ENCODE results near the gene CREB3. TPM values are rescaled to one million over a fixed set of nuclear protein-coding genes. Genes with fewer than 3 reads are reported as not detected.

CREB3 gene
- total RNA-seq, 1 experiment from 2014 or later = 22.4 TPM

DNA sequence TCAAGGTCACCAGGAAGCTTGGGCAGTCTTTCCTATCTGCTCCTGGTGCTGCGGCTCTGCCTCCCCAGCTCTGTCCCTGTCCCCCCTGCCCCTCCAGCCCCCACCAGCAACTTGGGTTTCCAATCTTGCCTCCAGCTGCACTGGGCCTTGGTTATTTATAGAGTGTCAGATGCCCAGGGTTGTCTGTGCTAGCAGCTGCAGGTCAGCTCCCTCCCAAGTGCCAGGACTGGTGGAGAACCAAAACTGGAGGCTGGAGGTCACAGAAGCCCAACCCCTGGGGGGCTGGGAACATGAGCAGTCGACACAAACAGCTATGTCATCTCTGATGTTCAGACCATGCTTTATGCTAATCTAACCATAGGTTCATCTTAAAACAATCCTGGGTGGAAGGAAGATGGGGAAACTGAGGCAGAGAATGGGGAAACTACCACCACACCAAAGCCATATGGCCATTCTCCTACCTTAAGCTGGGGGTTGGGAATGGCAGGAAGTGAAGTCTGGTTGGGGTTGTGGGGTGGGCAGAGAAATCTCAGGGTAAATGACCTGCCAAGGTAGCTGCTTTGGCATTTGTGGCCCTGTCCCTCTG lies 44.4 kb upstream of the CREB3 start:
- Histone ChIP-seq H2AFZ (no peak overlapping the region), H3K9me2 (ENCODE audit: insufficient read depth) (no peaks in the 10 kb centered on the region), H4K20me1 (ENCODE audit: insufficient read depth) (no peaks in the 10 kb centered on the region), H3K27ac (0 out of 2 replicates have a peak overlapping the region, but pooled peaks have one; percentile 75), H3K4me2 (peak overlapping the region; percentile 74), H3K4me1 (replicated peaks; ENCODE audit: insufficient read depth) (peaks cover 21% of the 10 kb centered on the region), H3K4me3 (no peak overlapping the region), H3K79me2 (ENCODE audit: low read depth) (no peaks in the 10 kb centered on the region), H3K27me3 (ENCODE audit: insufficient read depth, low read depth) (no peaks in the 10 kb centered on the region), H3K36me3 (ENCODE audit: low read depth) (no peaks in the 10 kb centered on the region), H3K9me3 (ENCODE audit: insufficient read depth, low read depth) (no peaks in the 10 kb centered on the region), H3F3A (ENCODE audit: insufficient read depth, low read depth) (peaks cover 14% of the 10 kb centered on the region; the same call in 1 of the 2 replicates)
- ChIA-PET CTCF (no interaction called here), POLR2A (ENCODE audit: unreplicated experiment) (interaction anchor here (0.6 kb wide), 1 partner anchor 9 kb away, joined by 4 read pairs; no protein-coding TSS in a partner anchor)
- BruUV-seq (replicated peaks) = no TSS peak
- no peak for DNase-seq
- TF ChIP-seq, protein P1, sequence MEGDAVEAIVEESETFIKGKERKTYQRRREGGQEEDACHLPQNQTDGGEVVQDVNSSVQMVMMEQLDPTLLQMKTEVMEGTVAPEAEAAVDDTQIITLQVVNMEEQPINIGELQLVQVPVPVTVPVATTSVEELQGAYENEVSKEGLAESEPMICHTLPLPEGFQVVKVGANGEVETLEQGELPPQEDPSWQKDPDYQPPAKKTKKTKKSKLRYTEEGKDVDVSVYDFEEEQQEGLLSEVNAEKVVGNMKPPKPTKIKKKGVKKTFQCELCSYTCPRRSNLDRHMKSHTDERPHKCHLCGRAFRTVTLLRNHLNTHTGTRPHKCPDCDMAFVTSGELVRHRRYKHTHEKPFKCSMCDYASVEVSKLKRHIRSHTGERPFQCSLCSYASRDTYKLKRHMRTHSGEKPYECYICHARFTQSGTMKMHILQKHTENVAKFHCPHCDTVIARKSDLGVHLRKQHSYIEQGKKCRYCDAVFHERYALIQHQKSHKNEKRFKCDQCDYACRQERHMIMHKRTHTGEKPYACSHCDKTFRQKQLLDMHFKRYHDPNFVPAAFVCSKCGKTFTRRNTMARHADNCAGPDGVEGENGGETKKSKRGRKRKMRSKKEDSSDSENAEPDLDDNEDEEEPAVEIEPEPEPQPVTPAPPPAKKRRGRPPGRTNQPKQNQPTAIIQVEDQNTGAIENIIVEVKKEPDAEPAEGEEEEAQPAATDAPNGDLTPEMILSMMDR (conservative IDR thresholded peaks at IDR 0.05) = no peak
- TF ChIP-seq EZH2 (IDR thresholded peaks at IDR 0.05; ENCODE audit: low read depth) = no peak
- intact Hi-C loops (cut with micrococcal nuclease; ENCODE audit: unreplicated experiment) = no loop called here

DNA sequence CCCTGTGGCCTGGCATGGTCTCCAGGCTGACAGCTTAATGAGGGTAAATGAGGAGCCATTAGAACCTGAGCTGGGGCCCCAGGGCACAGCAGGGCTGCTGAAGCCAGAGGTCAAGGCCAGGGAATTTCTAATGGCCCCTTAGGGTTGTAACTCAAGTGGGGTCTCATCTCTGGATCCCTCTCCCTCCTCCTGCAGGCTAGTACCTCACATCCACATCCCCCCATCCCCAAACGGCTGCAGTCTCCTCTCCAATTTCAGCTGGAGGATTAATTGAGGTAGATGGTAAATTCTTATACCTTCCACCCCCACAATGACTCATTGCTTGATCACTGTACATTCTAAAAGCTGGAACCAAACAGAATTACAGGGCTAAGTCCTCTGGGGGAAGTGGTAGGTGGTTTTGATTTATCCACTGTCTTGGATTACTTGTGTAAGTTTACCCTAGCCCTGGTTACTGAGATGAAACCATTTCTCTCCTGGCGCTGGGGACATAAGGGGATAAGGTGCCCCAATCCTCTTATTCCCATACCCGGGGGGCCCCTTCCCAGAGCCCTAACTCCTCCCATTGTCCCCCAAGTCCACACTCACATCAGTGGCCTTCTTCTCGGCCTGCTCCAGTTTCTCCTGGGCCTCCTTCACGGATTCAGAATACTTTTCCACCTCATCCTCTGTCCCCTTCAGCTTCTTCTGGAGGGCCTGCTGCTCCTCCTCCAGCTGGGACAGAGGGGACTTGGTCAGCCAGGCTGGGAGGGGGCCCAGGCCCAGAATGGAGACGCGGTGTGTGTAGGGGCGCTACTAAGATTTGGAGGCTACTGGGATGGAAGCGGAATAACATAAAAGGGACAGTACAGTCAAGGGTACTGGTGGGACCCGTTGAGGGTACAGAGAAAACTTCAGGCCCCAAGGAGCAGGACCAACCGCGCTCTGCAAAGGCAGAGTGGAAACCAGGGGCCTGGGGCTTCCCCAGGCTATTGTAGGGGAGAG lies 43.6 kb upstream of the CREB3 start:
- H3K9me2 ChIP-seq (ENCODE audit: insufficient read depth) = no peaks in the 10 kb centered on the region
- no peaks in the 10 kb centered on the region for H3K9me3 ChIP-seq (ENCODE audit: insufficient read depth, low read depth)
- H2AFZ ChIP-seq = no peak overlapping the region
- POLR2A ChIA-PET (ENCODE audit: unreplicated experiment) = interaction anchor here (0.6 kb wide), 1 partner anchor 8 kb away, joined by 4 read pairs; no protein-coding TSS in a partner anchor
- H3K4me2 ChIP-seq = peak overlapping the region; percentile 74
- no peaks in the 10 kb centered on the region for H3K79me2 ChIP-seq (ENCODE audit: low read depth)
- intact Hi-C loops (cut with micrococcal nuclease; ENCODE audit: unreplicated experiment) = no loop called here
- H3K4me1 ChIP-seq (replicated peaks; ENCODE audit: insufficient read depth) = peaks cover 21% of the 10 kb centered on the region
- peak overlapping the region; percentile 75 for H3K27ac ChIP-seq
- H3K4me3 ChIP-seq = peak overlapping the region; percentile 33; the same call in 1 of the 2 replicates
- H3K36me3 ChIP-seq (ENCODE audit: low read depth) = no peaks in the 10 kb centered on the region
- CTCF ChIA-PET = interaction anchor here (0.6 to 0.7 kb wide), 2 partner anchors 31 to 123 kb away, joined by 3 to 6 read pairs; partner anchors contain the start of genes RMRP and SPAG8
- H4K20me1 ChIP-seq (ENCODE audit: insufficient read depth) = no peaks in the 10 kb centered on the region
- DNase-seq = peak in 1 of 2 experiments; percentile 77
- H3F3A ChIP-seq (ENCODE audit: insufficient read depth, low read depth) = peaks cover 14% of the 10 kb centered on the region; the same call in 1 of the 2 replicates
- no peak for TF ChIP-seq EZH2 (IDR thresholded peaks at IDR 0.05; ENCODE audit: low read depth)
- BruUV-seq (replicated peaks) = no TSS peak
- no peaks in the 10 kb centered on the region for H3K27me3 ChIP-seq (ENCODE audit: insufficient read depth, low read depth)

DNA sequence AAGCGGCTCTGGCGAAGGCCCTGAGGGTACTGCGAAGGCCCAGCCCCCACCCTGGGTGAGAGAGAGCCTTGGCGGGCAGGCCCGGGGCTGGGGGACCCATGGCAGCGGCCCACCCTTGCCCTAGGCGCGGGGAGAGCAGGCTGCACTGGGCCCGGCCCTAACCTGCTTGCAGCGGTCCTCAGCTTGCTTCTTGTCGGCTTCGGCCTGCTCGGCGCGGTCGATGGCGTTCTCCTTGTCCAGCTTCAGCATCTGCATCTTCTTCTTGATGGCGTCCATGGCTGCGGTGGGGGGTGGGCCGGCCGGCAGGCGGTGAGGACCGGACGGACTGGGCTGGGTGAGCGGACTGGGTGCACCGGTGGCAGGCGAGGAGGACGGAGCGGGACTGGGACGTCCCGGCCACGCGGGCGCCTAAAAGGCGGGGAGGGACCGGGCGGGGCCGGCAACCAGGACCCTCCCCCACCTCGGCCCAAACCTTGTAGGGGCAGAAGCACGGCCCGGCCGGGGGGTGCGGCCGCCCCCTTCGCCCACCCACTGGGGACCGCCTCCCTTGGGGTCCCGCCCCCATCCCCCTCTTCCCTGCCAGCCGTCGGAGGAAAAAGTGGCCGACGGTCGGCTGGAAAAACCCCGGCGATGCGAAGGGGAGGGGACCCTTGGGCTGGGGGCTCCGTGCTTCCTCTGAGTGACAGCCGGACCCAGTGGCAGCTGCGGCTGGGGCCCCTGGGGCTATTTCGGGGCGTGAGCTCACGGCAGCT lies 42.7 kb upstream of the CREB3 start, which contains the start of gene TPM2:
Gene TPM2, minus strand, starts transcription at position 384 of the 752 bp plus-strand sequence. Its CDS starts 108 bp downstream, at position 276.
- H3F3A ChIP-seq (ENCODE audit: insufficient read depth, low read depth) = peaks cover 14% of the 10 kb centered on the region; the same call in 1 of the 2 replicates
- DNase-seq = no peak
- H2AFZ ChIP-seq = peak within 1 kb of the TSS; percentile 92
- no peaks in the 10 kb centered on the region for H3K79me2 ChIP-seq (ENCODE audit: low read depth)
- H3K27ac ChIP-seq = peak within 1 kb of the TSS; percentile 75
- no peaks in the 10 kb centered on the region for H4K20me1 ChIP-seq (ENCODE audit: insufficient read depth)
- ChIA-PET POLR2A (ENCODE audit: unreplicated experiment) (no interaction called here), CTCF (interaction anchor here (0.6 to 1.4 kb wide), 2 partner anchors 16 to 32 kb away, joined by 6 read pairs; partner anchors contain the start of genes CA9 and RMRP)
- H3K4me3 ChIP-seq = peak within 1 kb of the TSS; percentile 77
- H3K9me3 ChIP-seq (ENCODE audit: insufficient read depth, low read depth) = no peaks in the 10 kb centered on the region
- peak within 1 kb of the TSS; percentile 74 for H3K4me2 ChIP-seq
- H3K27me3 ChIP-seq (ENCODE audit: insufficient read depth, low read depth) = no peaks in the 10 kb centered on the region
- H3K4me1 ChIP-seq (replicated peaks; ENCODE audit: insufficient read depth) = peaks cover 21% of the 10 kb centered on the region
- TF ChIP-seq EZH2 (IDR thresholded peaks at IDR 0.05; ENCODE audit: low read depth) = no peak
- TF ChIP-seq, protein P1 (conservative IDR thresholded peaks at IDR 0.05) = no peak
- BruUV-seq (replicated peaks) = TSS peak; percentile 18
- H3K9me2 ChIP-seq (ENCODE audit: insufficient read depth) = no peaks in the 10 kb centered on the region
- intact Hi-C loops (cut with micrococcal nuclease; ENCODE audit: unreplicated experiment) = no loop called here
- H3K36me3 ChIP-seq (ENCODE audit: low read depth) = no peaks in the 10 kb centered on the region

Measured in PC-9 (cell line).